Parathyroid adenoma (tissue), 2 donors: ENCODE results near the gene RSPH10B2.
"Not testable (repeated sequence)": the region's sequence is repeated elsewhere in the genome, so short reads cannot be mapped to it uniquely, and the experiment has no call there.

Experiments used
- H2AFZ ChIP-seq: fragments of 300-600 bp; sonication (generic); one replicate; pipeline ENCODE4 v1.7.0; 2017; ENCODE audit warnings: antibody characterized with exemption, mild to moderate bottlenecking
- H3K27ac ChIP-seq: fragments of 300-600 bp; sonication (generic); one replicate; pipeline ENCODE4 v1.7.0; 2017
- H3K27me3 ChIP-seq: fragments of 300-600 bp; sonication (generic); one replicate; pipeline ENCODE4 v1.7.0; 2017; ENCODE audit warnings: low read length; ENCODE audit not compliant: control insufficient read depth, insufficient read depth
- H3K36me3 ChIP-seq: fragments of 300-600 bp; sonication (generic); one replicate; pipeline ENCODE4 v1.7.0; 2017; ENCODE audit warnings: low read length; ENCODE audit not compliant: control insufficient read depth, insufficient read depth
- H3K4me1 ChIP-seq: fragments of 300-600 bp; sonication (generic); one replicate; pipeline ENCODE4 v1.7.0; 2017; ENCODE audit warnings: control low read depth
- H3K4me2 ChIP-seq: fragments of 300-600 bp; sonication (generic); one replicate; pipeline ENCODE4 v1.7.0; 2017; ENCODE audit warnings: low read length
- H3K4me3 ChIP-seq: fragments of 300-600 bp; sonication (generic); one replicate; pipeline ENCODE4 v1.7.0; 2017; ENCODE audit warnings: low read depth, low read length
- H3K79me2 ChIP-seq: fragments of 300-600 bp; sonication (generic); one replicate; pipeline ENCODE4 v1.7.0; 2017; ENCODE audit warnings: control low read depth
- H3K9ac ChIP-seq: fragments of 300-600 bp; sonication (generic); one replicate; pipeline ENCODE4 v1.7.0; 2017; ENCODE audit warnings: mild to moderate bottlenecking
- H3K9me3 ChIP-seq: fragments of 300-600 bp; sonication (generic); one replicate; pipeline ENCODE4 v1.7.0; 2017; ENCODE audit warnings: low read length; ENCODE audit not compliant: control insufficient read depth
- TF ChIP-seq, protein P1 (sequence below): fragments of 300-600 bp; sonication (generic); IDR thresholded peaks from one replicate; pipeline ENCODE4 v1.7.0; 2017; ENCODE audit warnings: antibody characterized with exemption, mild to moderate bottlenecking
- donor health status: primary hyperparathyroidism.

The RSPH10B2 gene

DNA sequence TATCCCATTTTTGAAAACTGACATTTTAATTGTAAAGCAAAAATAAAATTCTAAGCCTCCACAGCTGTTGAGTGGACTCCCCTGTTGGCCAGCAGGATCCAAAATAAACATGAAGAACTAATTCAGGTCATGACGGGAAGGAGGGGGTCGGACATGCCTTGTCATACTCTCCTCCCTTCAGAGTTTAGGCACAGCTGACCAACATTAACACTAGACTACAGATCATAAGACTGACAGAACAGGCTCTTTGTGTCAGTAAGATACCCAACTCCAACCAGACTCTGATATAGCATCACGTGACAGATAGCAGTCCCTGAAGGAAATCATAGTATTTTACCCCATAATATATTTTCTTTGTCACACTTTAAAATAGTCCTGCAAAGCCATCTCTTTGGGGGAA is 26.2 kb upstream of the RSPH10B2 start:
- H3K4me3 ChIP-seq: no peak overlapping the region
- no peak overlapping the region for H2AFZ ChIP-seq

DNA sequence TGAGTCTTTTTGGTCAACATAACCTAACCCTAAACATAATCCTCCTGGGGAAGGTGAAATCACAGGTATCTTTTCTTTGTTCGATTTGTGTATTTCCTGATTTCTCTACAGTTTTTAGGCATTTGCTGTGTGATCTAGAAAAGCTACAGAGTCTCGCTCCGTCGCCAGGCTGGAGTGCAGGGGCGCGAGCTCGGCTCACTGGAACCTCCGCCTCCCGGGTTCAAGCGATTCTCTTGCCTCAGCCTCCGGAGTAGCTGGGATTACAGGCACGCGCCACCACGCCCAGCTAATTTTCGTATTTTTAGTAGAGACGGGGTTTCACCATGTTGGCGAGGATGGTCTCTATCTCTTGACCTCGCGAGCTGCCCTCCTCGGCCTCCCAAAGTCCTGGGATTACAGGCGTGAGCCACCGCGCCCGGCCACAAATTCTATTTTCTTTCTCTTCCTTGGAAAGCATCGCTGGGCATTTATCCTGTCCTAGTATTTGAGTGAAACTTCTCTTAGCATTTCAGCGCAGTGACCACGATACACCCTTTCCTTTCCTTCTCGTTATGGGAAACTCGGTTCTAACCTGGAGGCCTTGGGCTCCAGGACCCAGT is 24.9 kb upstream of the RSPH10B2 start:
- not testable (repeated sequence) for H3K9me3 ChIP-seq, H3K27me3 ChIP-seq, H3K9ac ChIP-seq, H3K79me2 ChIP-seq, H3K36me3 ChIP-seq, H3K4me1 ChIP-seq
- Histone ChIP-seq H3K4me2 (peak overlapping the region; percentile 86), H2AFZ (peak overlapping the region; percentile 95), H3K27ac (peak overlapping the region; percentile 77), H3K4me3 (peak overlapping the region; percentile 92)

More for the DNA sequence above, 26.2 kb upstream of the RSPH10B2 start:
- Histone ChIP-seq H3K27ac (no peak overlapping the region), H3K9ac (no peak overlapping the region), H3K4me2 (no peak overlapping the region), H3K36me3 (no peaks in the 10 kb centered on the region), H3K79me2 (no peaks in the 10 kb centered on the region), H3K4me1 (no peaks in the 10 kb centered on the region), H3K9me3 (no peaks in the 10 kb centered on the region), H3K27me3 (no peaks in the 10 kb centered on the region)
- TF ChIP-seq, protein P1, sequence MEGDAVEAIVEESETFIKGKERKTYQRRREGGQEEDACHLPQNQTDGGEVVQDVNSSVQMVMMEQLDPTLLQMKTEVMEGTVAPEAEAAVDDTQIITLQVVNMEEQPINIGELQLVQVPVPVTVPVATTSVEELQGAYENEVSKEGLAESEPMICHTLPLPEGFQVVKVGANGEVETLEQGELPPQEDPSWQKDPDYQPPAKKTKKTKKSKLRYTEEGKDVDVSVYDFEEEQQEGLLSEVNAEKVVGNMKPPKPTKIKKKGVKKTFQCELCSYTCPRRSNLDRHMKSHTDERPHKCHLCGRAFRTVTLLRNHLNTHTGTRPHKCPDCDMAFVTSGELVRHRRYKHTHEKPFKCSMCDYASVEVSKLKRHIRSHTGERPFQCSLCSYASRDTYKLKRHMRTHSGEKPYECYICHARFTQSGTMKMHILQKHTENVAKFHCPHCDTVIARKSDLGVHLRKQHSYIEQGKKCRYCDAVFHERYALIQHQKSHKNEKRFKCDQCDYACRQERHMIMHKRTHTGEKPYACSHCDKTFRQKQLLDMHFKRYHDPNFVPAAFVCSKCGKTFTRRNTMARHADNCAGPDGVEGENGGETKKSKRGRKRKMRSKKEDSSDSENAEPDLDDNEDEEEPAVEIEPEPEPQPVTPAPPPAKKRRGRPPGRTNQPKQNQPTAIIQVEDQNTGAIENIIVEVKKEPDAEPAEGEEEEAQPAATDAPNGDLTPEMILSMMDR: no peak

DNA sequence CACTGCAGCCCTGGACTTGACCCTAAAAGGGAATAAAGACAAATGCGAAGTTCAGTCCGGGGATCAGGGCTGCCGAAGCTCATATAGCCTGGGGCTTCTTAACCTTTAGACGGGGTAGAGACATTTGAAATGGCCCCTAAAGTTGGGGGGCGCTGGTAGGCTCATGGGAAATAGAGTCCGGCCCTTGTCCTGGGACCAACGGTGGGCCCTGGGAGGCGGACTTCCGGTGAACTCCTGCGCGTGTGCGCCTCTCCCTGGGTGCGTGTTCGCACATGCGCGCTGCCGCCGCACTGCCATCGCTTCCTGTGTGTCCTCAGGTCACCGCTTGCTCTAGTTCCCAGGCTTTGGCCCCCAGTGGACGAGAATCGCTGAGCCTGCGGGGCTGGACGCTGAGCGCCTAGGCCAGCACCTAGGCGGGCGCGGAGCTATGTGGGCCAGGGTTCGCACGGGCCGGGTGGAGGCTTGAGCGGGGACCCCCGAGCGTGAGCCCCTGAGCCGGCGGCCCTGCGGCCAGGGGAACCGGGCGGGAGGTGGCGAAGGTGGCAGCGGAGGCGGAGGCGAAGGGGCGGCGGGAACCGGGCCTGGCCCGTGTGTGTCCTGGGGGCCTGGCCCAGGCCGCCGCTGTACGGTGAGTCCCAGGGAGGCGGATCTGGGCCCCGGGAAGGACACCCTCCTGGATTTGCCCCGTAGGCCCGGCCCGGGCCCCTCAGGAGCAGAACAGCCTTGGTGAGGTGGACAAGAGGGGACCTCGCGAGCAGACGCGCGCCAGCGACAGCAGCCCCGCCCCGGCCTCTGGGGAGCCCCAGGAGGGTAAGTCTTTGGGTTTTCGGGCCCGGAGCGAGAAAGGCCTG is 24.2 kb upstream of the RSPH10B2 start:
- TF ChIP-seq, protein P1: no peak
- peak overlapping the region; percentile 95 for H2AFZ ChIP-seq
- H3K79me2 ChIP-seq: no peaks in the 10 kb centered on the region
- peak overlapping the region; percentile 86 for H3K4me2 ChIP-seq
- no peaks in the 10 kb centered on the region for H3K9me3 ChIP-seq
- peak overlapping the region; percentile 77 for H3K27ac ChIP-seq
- no peaks in the 10 kb centered on the region for H3K36me3 ChIP-seq
- H3K4me3 ChIP-seq: peak overlapping the region; percentile 92
- peak overlapping the region; percentile 88 for H3K9ac ChIP-seq
- H3K4me1 ChIP-seq: no peaks in the 10 kb centered on the region
- no peaks in the 10 kb centered on the region for H3K27me3 ChIP-seq

DNA sequence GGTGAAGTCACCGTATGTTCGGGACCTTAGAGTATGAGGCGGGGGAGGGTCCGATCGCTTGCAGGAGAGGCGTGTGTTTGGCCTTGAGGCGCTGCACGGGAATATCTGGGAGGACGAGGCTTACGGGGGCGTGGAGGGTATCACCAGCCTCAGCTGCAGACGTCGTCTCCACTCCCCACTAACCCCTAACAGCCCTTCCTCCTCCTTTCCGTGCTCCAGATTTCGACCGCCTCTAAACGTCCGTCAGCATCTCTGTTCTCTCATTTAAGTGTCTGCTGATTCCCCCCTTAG is 23.6 kb upstream of the RSPH10B2 start:
- no peaks in the 10 kb centered on the region for H3K9me3 ChIP-seq
- H3K4me3 ChIP-seq: peak overlapping the region; percentile 92
- H3K4me1 ChIP-seq: no peaks in the 10 kb centered on the region
- H3K27ac ChIP-seq: peak overlapping the region; percentile 77
- peak overlapping the region; percentile 88 for H3K9ac ChIP-seq
- TF ChIP-seq, protein P1: no peak
- H3K79me2 ChIP-seq: no peaks in the 10 kb centered on the region
- H3K4me2 ChIP-seq: peak overlapping the region; percentile 86
- no peaks in the 10 kb centered on the region for H3K36me3 ChIP-seq
- H2AFZ ChIP-seq: peak overlapping the region; percentile 95
- H3K27me3 ChIP-seq: no peaks in the 10 kb centered on the region

DNA sequence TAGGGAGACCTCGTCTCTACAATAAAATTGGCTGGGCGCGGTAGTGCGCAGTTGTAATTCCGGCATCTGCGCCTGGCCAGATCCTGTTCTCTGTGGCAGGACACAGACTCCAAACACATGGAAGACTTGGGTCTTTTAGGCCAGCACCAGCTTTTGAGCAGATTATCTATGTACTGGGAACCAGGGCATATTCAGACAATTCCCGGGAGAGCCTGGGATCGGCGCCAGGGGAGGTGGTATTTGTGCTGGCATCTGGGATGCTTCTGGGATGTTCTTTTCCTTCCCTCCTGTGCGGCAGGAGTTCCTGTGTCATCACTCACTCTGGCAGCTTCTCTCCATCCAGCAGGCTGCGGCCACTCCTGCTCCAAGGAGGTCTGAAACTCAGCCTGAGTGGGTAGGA is 15.5 kb upstream of the RSPH10B2 start:
- not testable (repeated sequence) for H2AFZ ChIP-seq, H3K79me2 ChIP-seq, H3K27ac ChIP-seq, H3K4me1 ChIP-seq, H3K4me2 ChIP-seq, H3K36me3 ChIP-seq, H3K9ac ChIP-seq, H3K27me3 ChIP-seq, H3K4me3 ChIP-seq, H3K9me3 ChIP-seq

DNA sequence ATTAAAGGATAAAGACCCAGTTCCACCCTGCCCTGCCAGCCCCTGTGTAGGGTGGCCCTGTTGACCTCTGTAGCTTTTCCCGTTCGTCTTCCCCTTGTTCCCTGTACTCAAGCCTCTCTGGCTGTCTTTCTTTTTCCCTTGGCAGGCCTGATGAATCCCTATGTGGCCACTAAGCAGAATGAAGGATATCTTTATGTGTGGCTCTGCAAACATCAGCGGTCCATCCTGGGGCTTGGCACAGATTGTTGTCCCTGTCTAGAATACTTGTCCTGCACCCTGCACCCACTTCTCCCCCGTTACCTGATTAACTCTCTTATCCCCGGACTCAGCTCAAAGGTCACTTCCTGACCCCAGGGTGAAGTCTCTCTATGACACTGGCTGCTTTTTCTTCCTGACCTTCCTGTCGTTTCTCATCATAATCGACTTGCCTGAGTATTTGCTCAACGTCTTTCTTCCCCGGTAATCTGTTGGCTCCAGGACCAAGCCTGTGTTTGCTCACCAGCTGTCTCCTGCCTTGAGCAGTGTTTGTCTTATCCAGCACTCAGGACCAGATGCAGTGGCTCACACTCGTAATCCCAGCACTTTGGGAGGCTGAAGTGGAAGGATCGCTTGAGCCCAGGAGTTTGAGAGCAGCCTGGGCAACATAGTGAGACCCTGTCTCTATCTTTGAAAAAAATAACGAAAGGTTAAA is 9.3 kb upstream of the RSPH10B2 start:
- not testable (repeated sequence) for H3K79me2 ChIP-seq

DNA sequence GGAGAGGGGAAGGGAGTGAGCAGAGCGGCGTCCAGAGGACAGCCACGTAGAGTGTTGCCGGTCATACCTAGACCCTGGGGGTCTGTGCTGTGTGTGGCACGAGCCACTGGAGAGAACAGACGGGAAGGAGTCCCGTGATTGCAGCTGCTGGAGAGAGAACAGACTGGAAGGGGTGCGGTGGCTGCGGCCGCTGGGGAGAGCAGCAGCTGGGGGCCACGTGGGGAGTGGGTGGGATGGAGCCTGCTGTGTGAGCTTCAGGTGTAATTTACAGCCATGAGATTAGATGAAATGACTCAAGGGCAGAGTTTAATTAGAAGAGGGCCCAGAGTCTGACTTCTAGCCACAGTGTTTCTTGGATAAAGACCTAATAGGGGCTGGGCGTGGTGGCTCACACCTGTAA is 4.6 kb upstream of the RSPH10B2 start:
- not testable (repeated sequence) for H2AFZ ChIP-seq, H3K4me3 ChIP-seq, H3K9me3 ChIP-seq, H3K4me1 ChIP-seq, H3K4me2 ChIP-seq, H3K79me2 ChIP-seq, H3K27me3 ChIP-seq, H3K27ac ChIP-seq, H3K9ac ChIP-seq, H3K36me3 ChIP-seq

More for the DNA sequence above, 9.3 kb upstream of the RSPH10B2 start:
- H3K27ac ChIP-seq, H3K4me2 ChIP-seq, H3K36me3 ChIP-seq, H3K9me3 ChIP-seq, H3K4me1 ChIP-seq, H3K27me3 ChIP-seq, H3K4me3 ChIP-seq, H3K9ac ChIP-seq, H2AFZ ChIP-seq: not testable (repeated sequence)

DNA sequence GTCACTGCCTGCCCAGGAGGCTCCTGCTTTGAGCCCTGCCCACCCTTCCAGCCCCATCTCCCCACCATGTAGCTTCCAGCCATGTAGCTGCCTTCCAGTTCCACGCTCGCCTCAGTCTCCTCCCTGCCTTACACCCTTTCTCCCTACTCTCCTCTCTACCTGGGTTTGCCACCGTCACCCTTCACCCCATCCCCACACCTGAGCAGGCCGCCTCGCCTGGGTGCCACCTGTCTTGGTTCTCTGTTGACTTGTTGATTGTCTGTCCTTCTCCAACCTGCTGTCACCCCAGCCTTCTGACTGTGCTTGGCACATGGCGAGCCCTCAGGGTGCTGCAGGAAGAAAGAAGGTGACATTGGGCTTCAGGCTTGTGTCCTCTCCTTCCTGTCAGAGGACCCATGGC is 3.7 kb upstream of the RSPH10B2 start:
- not testable (repeated sequence) for H3K27ac ChIP-seq, H2AFZ ChIP-seq, H3K9ac ChIP-seq, H3K27me3 ChIP-seq, H3K4me2 ChIP-seq, H3K9me3 ChIP-seq, H3K4me1 ChIP-seq, H3K4me3 ChIP-seq, H3K36me3 ChIP-seq, H3K79me2 ChIP-seq
